Suprapubic skin (tissue), 4 donors: ENCODE data around the gene DEFB113. TPM values are rescaled to one million over a fixed set of nuclear protein-coding genes. Genes with fewer than 3 reads are reported as not detected.

Experiments
- DNase-seq, 2 donors: peaks; one replicate each; pipeline ENCODE4 v3.0.0-alpha.2; 2019; ENCODE audit warnings: low spot score in 2 of 2
- H3K27ac ChIP-seq: fragments of 200-600 bp; sonication (generic); one replicate; pipeline ENCODE4 v1.5.1; 2019
- H3K27me3 ChIP-seq: fragments of 200-600 bp; sonication (generic); one replicate; pipeline ENCODE4 v1.5.1; 2019
- H3K36me3 ChIP-seq: fragments of 200-600 bp; sonication (generic); one replicate; pipeline ENCODE4 v1.5.1; 2019
- H3K4me1 ChIP-seq: fragments of 200-600 bp; sonication (generic); one replicate; pipeline ENCODE4 v1.5.1; 2019
- H3K4me3 ChIP-seq: fragments of 200-600 bp; sonication (generic); one replicate; pipeline ENCODE4 v1.5.1; 2019; ENCODE audit warnings: mild to moderate bottlenecking
- H3K9me3 ChIP-seq: fragments of 200-600 bp; sonication (generic); one replicate; pipeline ENCODE4 v1.5.1; 2019
- CTCF ChIP-seq, 2 donors: fragments of 200-600 bp in 1 of 2; fragments of 450-650 bp in 1 of 2; sonication (generic) in 1 of 2; IDR thresholded peaks; one replicate each; pipeline ENCODE4 v1.5.1; 2016 to 2019; ENCODE audit warnings: antibody characterized with exemption in 2 of 2, mild to moderate bottlenecking in 1 of 2, moderate library complexity in 1 of 2
- EP300 ChIP-seq: sonication (generic); formaldehyde crosslinking; IDR thresholded peaks from one replicate; pipeline ENCODE4 v1.6.1; 2017; ENCODE audit warnings: antibody characterized with exemption
- POLR2A ChIP-seq, 2 donors: fragments of 450-650 bp; IDR thresholded peaks; one replicate each; pipeline ENCODE4 v1.6.1; 2017; ENCODE audit warnings: antibody characterized with exemption in 2 of 2, mild to moderate bottlenecking in 2 of 2, moderate library complexity in 2 of 2
- POLR2AphosphoS5 ChIP-seq, 3 donors: sonication (generic); formaldehyde crosslinking; IDR thresholded peaks; one replicate each; pipeline ENCODE4 v1.6.1; 2017; ENCODE audit warnings: antibody characterized with exemption in 3 of 3
- WGBS: methylation state at CpG from one replicate; pipeline ENCODE4 v1.1.5; 2018; 5-methylcytosine and 5-hydroxymethylcytosine counted together
- total RNA-seq, 4 donors: library from RNA; depleted of rRNA; stranded (reverse); fragments of >200 nt; gene quantifications; one replicate each; pipeline ENCODE4 v1.1.0, GENCODE V29; 2016

Gene DEFB113
- total RNA-seq, 4 donors from 2014 or later: not detected

- no peaks in the 10 kb centered on the region for H3K36me3 ChIP-seq
- peaks cover 3% of the 10 kb centered on the region for H3K27me3 ChIP-seq
- TF ChIP-seq CTCF (IDR thresholded peaks at IDR 0.05) (no peak), EP300 (no peak), POLR2A (IDR thresholded peaks at IDR 0.05) (no peak)
- no peak overlapping the region for H3K27ac ChIP-seq
- H3K9me3 ChIP-seq: no peaks in the 10 kb centered on the region
- H3K4me3 ChIP-seq: no peak overlapping the region
- no peaks in the 10 kb centered on the region for H3K4me1 ChIP-seq
- DNase-seq: no peak
Observed at GRCh38 chr6:49937811-49938210, 31.6 kb downstream of the DEFB113 start.

GRCh38 chr6:49937017-49937416 is 32.4 kb downstream of the DEFB113 start:
- TF ChIP-seq CTCF (IDR thresholded peaks at IDR 0.05) (no peak), POLR2A (IDR thresholded peaks at IDR 0.05) (no peak), POLR2AphosphoS5 (IDR thresholded peaks at IDR 0.05) (no peak), EP300 (no peak)
- no peaks in the 10 kb centered on the region for H3K4me1 ChIP-seq
- WGBS: 83% methylated on average over 2 of the region's 2 CpGs
- H3K36me3 ChIP-seq: no peaks in the 10 kb centered on the region
- DNase-seq: no peak
- H3K4me3 ChIP-seq: no peak overlapping the region
- H3K27me3 ChIP-seq: peaks cover 3% of the 10 kb centered on the region
- H3K27ac ChIP-seq: no peak overlapping the region
- no peaks in the 10 kb centered on the region for H3K9me3 ChIP-seq

- Histone ChIP-seq H3K27ac (no peak overlapping the region), H3K4me1 (no peaks in the 10 kb centered on the region), H3K4me3 (no peak overlapping the region), H3K9me3 (no peaks in the 10 kb centered on the region), H3K36me3 (no peaks in the 10 kb centered on the region), H3K27me3 (peaks cover 3% of the 10 kb centered on the region)
- no peak for TF ChIP-seq POLR2A (IDR thresholded peaks at IDR 0.05)
- no peak for TF ChIP-seq EP300
- TF ChIP-seq POLR2AphosphoS5 (IDR thresholded peaks at IDR 0.05): no peak
- no peak for TF ChIP-seq CTCF (IDR thresholded peaks at IDR 0.05)
- 70% methylated on average over 3 of the region's 3 CpGs for WGBS
- DNase-seq: no peak
Observed at GRCh38 chr6:49935387-49935786, 34.0 kb downstream of the DEFB113 start.

- 55% methylated on average over 1 of the region's 1 CpG for WGBS
- no peak for DNase-seq
- H3K4me1 ChIP-seq: no peaks in the 10 kb centered on the region
- no peak overlapping the region for H3K27ac ChIP-seq
- no peaks in the 10 kb centered on the region for H3K9me3 ChIP-seq
- H3K27me3 ChIP-seq: peaks cover 3% of the 10 kb centered on the region
- no peaks in the 10 kb centered on the region for H3K36me3 ChIP-seq
- no peak for TF ChIP-seq POLR2A (IDR thresholded peaks at IDR 0.05)
- no peak for TF ChIP-seq EP300
- no peak for TF ChIP-seq POLR2AphosphoS5 (IDR thresholded peaks at IDR 0.05)
- TF ChIP-seq CTCF (IDR thresholded peaks at IDR 0.05): no peak
- H3K4me3 ChIP-seq: no peak overlapping the region
Observed at GRCh38 chr6:49934770-49935169, 34.7 kb downstream of the DEFB113 start.

GRCh38 chr6:49933526-49933925 is 35.9 kb downstream of the DEFB113 start:
- Histone ChIP-seq H3K9me3 (no peaks in the 10 kb centered on the region), H3K27me3 (peaks cover 3% of the 10 kb centered on the region), H3K4me1 (no peaks in the 10 kb centered on the region), H3K4me3 (no peak overlapping the region), H3K27ac (no peak overlapping the region), H3K36me3 (no peaks in the 10 kb centered on the region)
- WGBS: 95% methylated on average over 18 of the region's 21 CpGs
- no peak for DNase-seq
- no peak for TF ChIP-seq EP300
- TF ChIP-seq POLR2A (IDR thresholded peaks at IDR 0.05): no peak
- TF ChIP-seq POLR2AphosphoS5 (IDR thresholded peaks at IDR 0.05): no peak
- no peak for TF ChIP-seq CTCF (IDR thresholded peaks at IDR 0.05)
